Esophagus squamous epithelium (tissue), 4 donors: ENCODE measurements around the gene STXBP3.

Experiments
- CTCF ChIP-seq, 6 experiments: fragments of 450-650 bp in 4 of 6; fragments of 200-600 bp in 2 of 6; sonication (generic) in 2 of 6; IDR thresholded peaks; one replicate each; pipeline ENCODE4 v1.5.1; 2016 to 2019; ENCODE audit warnings: antibody characterized with exemption in 6 of 6, mild to moderate bottlenecking in 4 of 6, moderate library complexity in 4 of 6
- POLR2A ChIP-seq, 4 donors: fragments of 450-650 bp; IDR thresholded peaks; one replicate each; pipeline ENCODE4 v1.6.1; 2017; ENCODE audit warnings: antibody characterized with exemption in 4 of 4, mild to moderate bottlenecking in 4 of 4, moderate library complexity in 3 of 4

- TF ChIP-seq CTCF (IDR thresholded peaks at IDR 0.05) (no peak), POLR2A (IDR thresholded peaks at IDR 0.05) (no peak)
Measured at GRCh38 chr1:108732398-108732797, 14.1 kb upstream of the STXBP3 start.
